ENCODE data around the gene LRRC2. TPM values are rescaled to one million over a fixed set of nuclear protein-coding genes. Genes with fewer than 3 reads are reported as not detected.
"Not testable (repeated sequence)": the region's sequence is repeated elsewhere in the genome, so short reads cannot be mapped to it uniquely, and the experiment has no call there.

Gene LRRC2
- total RNA-seq, 1 donor from 2014 or later = not detected

DNA sequence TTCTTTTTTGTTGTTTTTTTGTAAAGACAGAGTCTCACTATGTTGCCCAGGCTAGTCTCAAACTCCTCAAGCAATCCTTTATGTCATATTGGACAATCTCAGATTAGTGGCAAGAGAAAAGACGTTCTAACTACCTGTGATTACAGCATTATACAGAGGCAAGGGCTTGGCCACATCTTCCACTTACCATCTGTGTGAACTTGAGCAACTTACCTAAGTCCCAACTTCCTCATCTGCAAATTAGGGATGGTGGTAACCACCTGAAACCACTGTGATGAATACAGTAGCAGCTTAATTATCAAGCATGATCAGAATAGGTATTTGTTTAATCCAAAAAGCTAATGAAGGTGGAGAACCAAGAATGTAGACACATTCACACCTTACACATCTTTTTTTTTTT, 16.1 kb downstream of the LRRC2 start:
- Mint-ChIP-seq H3K4me3 (ENCODE audit: low read depth) (no peak overlapping the region), H3K27me3 (no peaks in the 10 kb centered on the region), H3K27ac (no peak overlapping the region), H3K9me3 (ENCODE audit: low read depth) (peaks cover 7% of the 10 kb centered on the region), H3K4me1 (ENCODE audit: low read depth) (peaks cover 3% of the 10 kb centered on the region), H3K36me3 (ENCODE audit: insufficient read depth) (peaks cover 1% of the 10 kb centered on the region)
- TF ChIP-seq, protein P1, sequence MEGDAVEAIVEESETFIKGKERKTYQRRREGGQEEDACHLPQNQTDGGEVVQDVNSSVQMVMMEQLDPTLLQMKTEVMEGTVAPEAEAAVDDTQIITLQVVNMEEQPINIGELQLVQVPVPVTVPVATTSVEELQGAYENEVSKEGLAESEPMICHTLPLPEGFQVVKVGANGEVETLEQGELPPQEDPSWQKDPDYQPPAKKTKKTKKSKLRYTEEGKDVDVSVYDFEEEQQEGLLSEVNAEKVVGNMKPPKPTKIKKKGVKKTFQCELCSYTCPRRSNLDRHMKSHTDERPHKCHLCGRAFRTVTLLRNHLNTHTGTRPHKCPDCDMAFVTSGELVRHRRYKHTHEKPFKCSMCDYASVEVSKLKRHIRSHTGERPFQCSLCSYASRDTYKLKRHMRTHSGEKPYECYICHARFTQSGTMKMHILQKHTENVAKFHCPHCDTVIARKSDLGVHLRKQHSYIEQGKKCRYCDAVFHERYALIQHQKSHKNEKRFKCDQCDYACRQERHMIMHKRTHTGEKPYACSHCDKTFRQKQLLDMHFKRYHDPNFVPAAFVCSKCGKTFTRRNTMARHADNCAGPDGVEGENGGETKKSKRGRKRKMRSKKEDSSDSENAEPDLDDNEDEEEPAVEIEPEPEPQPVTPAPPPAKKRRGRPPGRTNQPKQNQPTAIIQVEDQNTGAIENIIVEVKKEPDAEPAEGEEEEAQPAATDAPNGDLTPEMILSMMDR (IDR thresholded peaks at IDR 0.05; ENCODE audit: unreplicated experiment) = no peak
- DNase-seq (ENCODE audit: low spot score, unreplicated experiment) = no peak

DNA sequence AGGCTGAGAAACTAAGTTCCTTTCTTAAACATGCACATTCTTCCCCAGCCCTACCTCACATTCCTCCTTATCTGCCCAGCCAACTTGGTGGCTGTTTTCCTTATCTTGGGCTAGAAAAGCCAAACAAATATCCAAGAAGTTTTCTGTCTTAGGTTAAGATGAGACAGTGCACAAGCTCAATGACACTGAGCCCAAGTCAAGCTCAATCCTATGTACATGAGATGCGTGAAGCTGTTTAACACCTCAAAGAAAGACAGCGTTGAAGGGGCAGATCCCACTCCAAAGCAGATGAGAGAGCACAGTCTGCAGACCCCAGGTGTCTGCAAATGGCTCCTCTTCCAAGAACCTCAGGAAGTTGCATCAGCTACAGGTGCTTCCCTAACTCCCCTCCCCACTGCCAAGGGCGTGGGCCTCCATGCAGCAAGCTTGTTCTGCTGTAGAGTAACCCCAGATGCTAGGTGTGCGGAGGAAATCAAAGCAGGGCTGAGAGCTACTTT, 16.6 kb downstream of the LRRC2 start:
- no peak overlapping the region for H3K4me3 Mint-ChIP-seq (ENCODE audit: low read depth)
- TF ChIP-seq, protein P1 (IDR thresholded peaks at IDR 0.05; ENCODE audit: unreplicated experiment) = no peak
- peaks cover 1% of the 10 kb centered on the region for H3K36me3 Mint-ChIP-seq (ENCODE audit: insufficient read depth)
- no peak overlapping the region for H3K27ac Mint-ChIP-seq
- H3K4me1 Mint-ChIP-seq (ENCODE audit: low read depth) = peaks cover 3% of the 10 kb centered on the region
- H3K9me3 Mint-ChIP-seq (ENCODE audit: low read depth) = peaks cover 7% of the 10 kb centered on the region
- H3K27me3 Mint-ChIP-seq = no peaks in the 10 kb centered on the region
- DNase-seq (ENCODE audit: low spot score, unreplicated experiment) = no peak

DNA sequence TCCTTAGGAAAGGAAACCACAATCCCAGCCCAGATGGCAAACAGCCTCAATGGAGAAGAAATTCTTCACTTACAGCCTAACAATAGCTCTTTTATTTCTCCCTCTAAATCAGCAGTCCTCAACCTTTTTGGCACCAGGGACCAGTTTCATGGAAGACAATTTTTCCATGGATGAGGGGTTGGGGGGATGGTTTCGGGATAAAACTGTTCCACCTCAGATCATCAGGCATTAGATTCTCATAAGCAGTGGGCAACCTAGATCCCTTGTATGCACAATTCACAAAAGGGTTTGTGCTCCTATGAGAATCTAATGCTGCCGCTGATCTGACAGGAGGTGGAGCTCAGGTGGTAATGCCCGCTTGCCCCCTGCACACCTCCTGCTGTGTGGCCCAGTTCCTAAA, 17.5 kb downstream of the LRRC2 start:
- H3K27ac Mint-ChIP-seq; H3K4me1 Mint-ChIP-seq (ENCODE audit: low read depth): not testable (repeated sequence)

DNA sequence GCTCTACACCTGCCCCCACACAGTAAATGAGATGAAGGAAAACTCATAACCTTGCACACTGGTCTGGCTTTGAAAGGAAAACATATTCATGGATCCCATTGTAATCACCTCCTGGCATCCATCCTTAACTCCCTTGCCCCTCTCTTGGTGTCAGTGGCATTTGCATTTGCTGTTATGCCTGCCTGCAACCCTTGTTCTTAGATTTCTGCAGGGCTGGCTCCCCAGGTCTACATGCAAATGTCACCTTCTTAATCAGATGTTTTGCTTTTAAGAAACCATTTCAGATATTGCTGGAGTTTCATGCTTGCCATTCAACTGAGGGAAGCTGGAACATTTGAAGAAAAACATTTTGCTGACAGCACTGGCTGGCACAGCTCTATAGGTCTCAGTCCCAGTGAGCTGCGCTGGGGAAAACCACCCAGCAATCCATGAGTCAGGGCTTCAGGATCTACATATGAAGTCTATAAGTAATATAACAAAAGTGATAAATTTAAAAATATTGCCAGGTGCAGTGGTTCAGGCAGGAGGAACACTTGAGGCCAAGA, 19.1 kb downstream of the LRRC2 start:
- H3K27ac Mint-ChIP-seq = no peak overlapping the region
- H3K9me3 Mint-ChIP-seq (ENCODE audit: low read depth) = peaks cover 7% of the 10 kb centered on the region
- H3K36me3 Mint-ChIP-seq (ENCODE audit: insufficient read depth) = peaks cover 1% of the 10 kb centered on the region
- no peak for DNase-seq (ENCODE audit: low spot score, unreplicated experiment)
- no peak overlapping the region for H3K4me3 Mint-ChIP-seq (ENCODE audit: low read depth)
- TF ChIP-seq, protein P1 (IDR thresholded peaks at IDR 0.05; ENCODE audit: unreplicated experiment) = no peak
- H3K4me1 Mint-ChIP-seq (ENCODE audit: low read depth) = peaks cover 8% of the 10 kb centered on the region
- no peaks in the 10 kb centered on the region for H3K27me3 Mint-ChIP-seq

More for the DNA sequence above, 17.5 kb downstream of the LRRC2 start:
- not testable (repeated sequence) for H3K36me3 Mint-ChIP-seq (ENCODE audit: insufficient read depth); H3K27me3 Mint-ChIP-seq; DNase-seq (ENCODE audit: low spot score, unreplicated experiment); H3K4me3 Mint-ChIP-seq (ENCODE audit: low read depth); H3K9me3 Mint-ChIP-seq (ENCODE audit: low read depth)

DNA sequence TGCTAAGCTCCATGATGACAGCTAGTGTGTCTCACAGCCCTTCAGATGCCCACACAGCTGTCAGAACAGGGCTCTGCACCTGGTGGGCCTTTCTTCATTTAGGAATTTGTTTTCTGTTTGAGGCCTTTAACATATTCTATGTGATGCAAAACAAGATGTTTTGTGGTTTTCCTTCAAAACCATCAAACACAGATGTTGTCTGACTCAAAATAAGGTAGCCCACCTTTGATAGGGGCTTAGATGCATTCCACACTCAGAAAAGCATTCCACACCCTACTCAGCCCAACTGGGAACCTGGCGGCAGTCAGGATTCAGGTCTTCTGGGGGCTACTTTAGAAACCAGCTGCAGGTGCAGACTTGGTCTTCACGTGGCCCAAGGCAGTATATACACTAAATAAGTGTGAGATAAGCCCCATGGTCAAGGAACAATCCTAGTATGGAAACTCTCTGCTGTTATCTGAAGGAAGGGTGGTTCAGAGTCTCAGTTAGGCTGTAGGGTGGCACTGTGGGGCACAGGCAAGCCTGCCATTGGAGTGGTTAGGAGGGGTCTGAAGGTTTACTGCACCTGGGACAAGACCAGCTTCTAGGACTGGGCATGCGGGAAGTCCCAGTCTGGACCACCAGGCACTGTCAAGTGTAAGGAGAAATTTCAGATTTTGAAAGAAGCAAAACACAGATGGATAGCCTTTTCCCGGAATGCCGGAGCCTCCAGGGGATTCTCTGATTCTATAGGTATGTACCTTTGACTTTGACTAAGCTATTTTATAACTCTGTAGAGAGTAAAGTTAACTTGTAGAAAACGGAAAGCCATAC, 20.1 kb downstream of the LRRC2 start:
- TF ChIP-seq, protein P1 (IDR thresholded peaks at IDR 0.05; ENCODE audit: unreplicated experiment) = no peak

More for the DNA sequence above, 20.1 kb downstream of the LRRC2 start:
- H3K27me3 Mint-ChIP-seq = no peaks in the 10 kb centered on the region
- H3K36me3 Mint-ChIP-seq (ENCODE audit: insufficient read depth) = peaks cover 1% of the 10 kb centered on the region
- H3K4me3 Mint-ChIP-seq (ENCODE audit: low read depth) = no peak overlapping the region
- H3K9me3 Mint-ChIP-seq (ENCODE audit: low read depth) = peaks cover 7% of the 10 kb centered on the region
- no peak for DNase-seq (ENCODE audit: low spot score, unreplicated experiment)
- H3K27ac Mint-ChIP-seq = no peak overlapping the region
- peaks cover 8% of the 10 kb centered on the region for H3K4me1 Mint-ChIP-seq (ENCODE audit: low read depth)

All from progenitor cell of endocrine pancreas (in vitro differentiated cells).